Activated CD8-positive, alpha-beta memory T cell treated with anti-CD3 and anti-CD28 coated beads for 48 hours (primary cell): ENCODE data around the gene SLC16A8.

ENCODE experiments used
- DNase-seq, 3 experiments: peaks; one replicate each; pipeline ENCODE4 v3.0.0-alpha.2; 2020; ENCODE audit warnings: low read depth in 2 of 3, low spot score in 2 of 3

Gene SLC16A8

DNA sequence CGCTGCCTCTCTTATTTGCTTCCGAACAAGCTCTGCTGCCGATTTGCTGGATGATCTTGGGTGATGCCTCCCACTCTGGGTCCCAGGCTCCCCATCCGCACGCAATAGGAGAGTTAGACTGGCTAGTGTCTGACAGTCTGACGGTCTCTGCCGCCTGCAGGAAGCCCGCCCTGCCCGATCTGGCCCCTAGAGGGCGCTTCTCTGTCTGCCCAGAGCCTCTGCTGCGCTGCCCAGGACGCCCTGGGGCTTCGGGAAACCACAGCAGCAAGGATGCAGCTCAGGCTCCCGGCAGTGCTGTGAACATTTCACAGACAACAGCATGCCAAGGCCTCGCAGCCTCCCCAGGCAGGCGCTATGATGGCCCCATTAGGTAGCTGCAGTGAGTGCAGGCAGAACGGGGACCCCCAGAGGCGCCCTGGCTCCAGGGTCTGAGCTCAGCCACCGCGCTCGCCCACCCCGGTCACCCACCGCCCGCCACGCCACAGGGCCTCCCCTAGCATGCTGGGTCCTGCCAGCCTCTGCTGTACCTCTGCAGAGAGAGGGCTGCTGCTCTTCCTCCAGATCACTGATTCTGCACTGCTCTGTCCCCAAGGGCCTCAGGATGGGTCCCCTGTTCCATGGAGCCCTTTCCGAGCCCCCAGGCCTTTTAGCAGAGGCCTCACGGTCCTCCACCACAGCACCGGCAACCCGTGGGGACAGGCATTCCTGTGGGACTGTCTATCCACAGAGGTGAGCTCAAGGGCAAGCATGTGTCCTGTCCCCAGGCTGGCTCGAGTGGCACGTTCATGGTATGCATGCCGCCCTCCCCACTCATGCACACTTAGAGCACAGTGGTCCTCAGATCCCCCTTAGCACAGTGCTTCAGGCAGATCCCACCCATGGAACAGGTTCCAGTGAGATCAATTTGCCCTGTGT is 30.8 kb upstream of the SLC16A8 start:
- peak; percentile 51 to 70 (median 68) for DNase-seq

GRCh38 chr22:38112381-38112780 is 28.4 kb upstream of the SLC16A8 start:
- DNase-seq, result no peak

DNA sequence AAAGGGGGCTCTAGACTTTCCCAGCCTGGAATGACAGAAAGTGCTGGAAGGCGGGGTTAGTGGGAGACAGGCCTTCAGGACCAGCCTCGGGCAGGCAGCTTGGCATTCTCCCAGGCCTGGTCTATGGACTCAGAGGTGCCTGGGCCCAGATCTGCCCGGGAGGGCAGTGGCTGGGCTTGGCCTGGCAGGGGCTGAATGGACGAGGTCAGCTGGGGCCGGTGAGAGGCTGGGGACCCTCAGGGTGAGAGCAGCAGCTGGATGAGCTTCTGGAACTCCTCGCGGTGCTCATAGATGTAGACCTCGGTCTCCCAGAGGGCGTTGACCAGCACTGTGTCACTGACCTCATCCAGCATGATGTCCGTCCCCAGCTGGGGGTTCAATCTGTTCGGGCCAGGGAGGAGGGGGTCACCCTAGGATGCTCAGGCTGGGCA is 28.0 kb upstream of the SLC16A8 start:
- DNase-seq, result no peak

- DNase-seq, result no peak
These were observed 27.2 kb upstream of the SLC16A8 start for GRCh38 chr22:38110863-38111852.

GRCh38 chr22:38110008-38110862 is 26.3 kb upstream of the SLC16A8 start, which contains the start of gene BAIAP2L2:
BAIAP2L2 (minus strand) TSS chr22:38110684; CDS start chr22:38110525, 159 bp downstream.
- DNase-seq, result no peak

GRCh38 chr22:38109371-38110001 is 25.5 kb upstream of the SLC16A8 start:
- no peak for DNase-seq

GRCh38 chr22:38108561-38109319 is 24.8 kb upstream of the SLC16A8 start:
- no peak for DNase-seq

GRCh38 chr22:38107692-38108515 is 23.9 kb upstream of the SLC16A8 start:
- no peak for DNase-seq

DNA sequence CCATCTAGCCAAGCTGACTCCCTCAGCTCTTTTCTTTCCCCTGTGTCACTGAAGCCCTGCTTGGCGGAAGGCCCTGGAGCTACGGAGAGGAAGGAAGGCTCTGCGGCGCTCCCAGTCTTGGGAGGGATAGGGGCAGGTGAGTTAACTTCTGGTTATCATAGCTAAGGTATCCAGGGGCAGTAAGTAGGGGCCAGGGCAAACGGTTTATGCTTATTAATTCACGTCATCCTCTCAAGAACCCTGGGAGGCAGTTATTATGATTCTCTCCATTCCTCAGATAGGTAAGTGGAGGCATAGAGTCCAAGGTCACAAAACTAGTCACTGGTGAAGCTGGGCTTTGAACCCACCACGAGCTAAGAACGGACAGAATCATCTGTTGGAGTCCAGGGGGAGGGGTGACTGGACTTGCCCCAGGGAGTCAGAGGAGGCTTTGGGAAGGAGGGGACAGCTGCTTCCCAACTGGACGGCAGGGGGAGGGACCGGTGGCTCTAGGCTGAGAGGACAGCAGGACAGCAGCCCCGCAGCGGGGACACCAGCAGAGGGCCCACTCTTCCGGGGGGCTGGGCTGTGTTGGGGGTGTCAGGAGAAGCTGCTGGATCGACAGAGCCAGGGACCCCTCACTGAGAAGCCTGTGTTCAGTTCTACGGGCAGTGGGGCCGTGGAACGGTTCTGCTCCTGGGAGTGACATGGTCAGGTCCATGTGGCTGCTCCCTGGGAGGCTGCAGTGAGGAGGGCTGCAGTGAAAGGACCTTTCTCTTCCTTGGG is 23.0 kb upstream of the SLC16A8 start:
- no peak for DNase-seq

GRCh38 chr22:38104084-38104483 is 20.1 kb upstream of the SLC16A8 start:
- no peak for DNase-seq

- DNase-seq, result no peak
These were observed 19.7 kb upstream of the SLC16A8 start for GRCh38 chr22:38103641-38104040.

- no peak for DNase-seq
These were observed 14.6 kb upstream of the SLC16A8 start for GRCh38 chr22:38098410-38099249.

- DNase-seq, result no peak
These were observed 13.8 kb upstream of the SLC16A8 start for GRCh38 chr22:38097557-38098409.

DNA sequence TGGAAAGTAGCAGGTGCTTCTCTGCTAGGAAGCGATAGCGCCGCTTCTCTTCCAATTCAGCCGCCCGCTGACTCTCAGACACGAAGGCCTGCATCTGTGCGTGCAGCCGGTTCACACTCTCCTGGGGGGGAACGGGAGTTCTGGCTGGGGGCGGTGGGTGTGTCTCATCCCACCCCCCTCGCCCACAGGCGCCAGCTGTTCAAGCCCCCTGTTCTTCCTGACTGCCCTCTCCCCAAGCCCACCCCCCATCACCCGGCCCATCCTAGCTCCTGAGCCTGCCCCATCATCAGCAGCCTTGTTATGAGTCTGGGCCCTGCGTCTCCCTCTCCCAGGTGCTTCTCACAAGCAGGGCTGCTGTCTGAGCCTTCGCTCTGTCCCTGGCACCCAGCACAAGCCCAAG is 13.1 kb upstream of the SLC16A8 start:
- DNase-seq, result no peak

GRCh38 chr22:38089474-38089851 is 5.5 kb upstream of the SLC16A8 start:
- no peak for DNase-seq
